ENCODE measurements around the gene ZSWIM7.

The ZSWIM7 gene, protein sequence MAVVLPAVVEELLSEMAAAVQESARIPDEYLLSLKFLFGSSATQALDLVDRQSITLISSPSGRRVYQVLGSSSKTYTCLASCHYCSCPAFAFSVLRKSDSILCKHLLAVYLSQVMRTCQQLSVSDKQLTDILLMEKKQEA

DNA sequence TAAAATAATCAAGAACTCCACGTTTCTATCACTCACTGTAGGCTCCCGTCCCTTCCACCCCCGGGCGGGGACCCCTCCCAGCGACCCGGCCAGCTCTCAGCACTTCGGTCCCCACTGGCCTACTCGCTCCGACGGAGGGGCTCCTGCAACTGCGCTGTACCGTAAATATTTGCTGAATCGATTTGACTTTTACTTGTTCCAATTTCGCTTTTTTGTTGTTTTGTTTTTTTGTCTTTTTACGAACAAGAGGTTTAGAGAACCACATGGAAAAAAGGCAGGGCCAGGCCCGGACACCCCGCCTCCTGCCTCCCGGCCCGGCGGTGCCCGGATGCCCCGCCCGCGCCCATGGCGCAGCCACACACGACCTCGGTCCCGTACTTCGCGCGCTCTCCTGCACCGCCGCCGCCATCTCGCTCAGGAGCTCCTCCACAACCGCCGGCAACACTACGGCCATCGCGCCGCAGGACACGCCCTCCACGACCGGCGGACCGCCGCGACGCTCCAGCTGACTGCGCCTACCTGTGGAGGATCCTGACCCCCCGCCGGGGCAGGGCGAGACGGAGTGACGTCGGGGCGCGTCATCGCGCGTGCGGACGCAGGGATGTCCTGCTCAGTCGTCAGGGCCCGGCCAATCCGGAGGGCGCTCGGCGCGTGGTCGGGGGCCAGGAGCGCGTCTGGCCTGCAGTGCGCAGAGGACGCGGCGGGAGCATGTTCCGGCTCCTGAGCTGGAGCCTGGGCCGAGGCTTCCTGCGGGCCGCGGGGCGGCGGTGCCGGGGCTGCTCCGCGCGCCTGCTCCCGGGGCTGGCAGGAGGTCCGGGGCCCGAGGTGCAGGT lies at the start of gene ZSWIM7, which contains the start of gene TTC19:
Gene ZSWIM7, minus strand, starts transcription at position 564 of the 833 bp plus-strand sequence. Its CDS starts 110 bp downstream, at position 454.
Gene TTC19, plus strand, starts transcription at position 684 of the 833 bp plus-strand sequence. Its CDS starts 25 bp downstream, at position 709.
- DNase-seq (ENCODE audit: low read depth in 3 of 3), result peak; percentile 81 to 96 (median 92)

DNA sequence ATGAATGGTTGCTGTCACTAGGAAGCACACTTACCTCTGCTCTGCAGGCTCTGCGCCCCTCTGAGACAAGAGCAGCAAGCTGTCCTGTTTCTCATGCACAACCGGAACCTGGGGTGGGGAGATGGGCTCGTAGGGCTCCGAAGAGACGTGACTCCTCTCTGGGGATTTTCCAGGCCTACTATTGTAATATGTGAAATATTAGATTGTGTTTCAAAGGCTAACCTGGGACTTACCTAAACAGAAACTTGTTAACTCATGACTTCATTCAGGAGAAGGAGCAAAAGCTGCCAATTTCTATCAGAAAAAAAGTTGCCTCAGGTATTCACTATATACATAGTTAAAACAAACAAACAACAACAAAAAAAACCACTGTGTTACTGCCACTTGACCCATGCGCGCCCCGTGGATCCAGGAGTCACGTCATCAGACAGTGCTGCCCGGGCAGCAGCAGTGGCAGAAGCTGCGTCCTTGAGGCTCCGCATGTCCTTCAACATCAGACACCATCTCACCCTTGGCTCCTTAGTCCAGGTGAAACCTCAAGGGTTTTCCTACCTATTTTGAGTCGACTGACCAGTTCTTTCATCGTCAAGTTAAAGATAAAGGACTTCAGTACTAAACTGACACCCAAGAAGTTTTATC lies 49.4 kb upstream of the ZSWIM7 start:
- DNase-seq (ENCODE audit: low read depth in 3 of 3), result no peak

DNA sequence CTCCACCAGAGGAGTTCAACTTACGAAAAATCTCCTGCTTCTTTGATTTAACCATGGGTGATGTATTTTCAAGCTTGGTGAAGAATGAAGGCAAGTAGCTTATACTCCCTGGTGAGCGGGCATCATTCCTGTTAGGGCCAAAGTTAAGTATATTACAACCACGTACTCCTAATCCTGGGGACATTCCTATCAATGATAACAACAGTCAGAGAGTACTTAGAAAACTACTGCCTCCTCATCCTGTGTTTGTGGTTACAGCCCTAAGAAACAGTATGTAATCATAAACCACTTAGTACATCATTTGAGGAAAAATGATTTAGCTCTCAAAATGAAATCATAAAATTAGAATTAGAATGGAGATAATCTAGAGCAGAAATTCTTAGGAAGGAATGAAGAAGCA lies 47.5 kb upstream of the ZSWIM7 start:
- no peak for DNase-seq (ENCODE audit: low read depth in 3 of 3)

DNA sequence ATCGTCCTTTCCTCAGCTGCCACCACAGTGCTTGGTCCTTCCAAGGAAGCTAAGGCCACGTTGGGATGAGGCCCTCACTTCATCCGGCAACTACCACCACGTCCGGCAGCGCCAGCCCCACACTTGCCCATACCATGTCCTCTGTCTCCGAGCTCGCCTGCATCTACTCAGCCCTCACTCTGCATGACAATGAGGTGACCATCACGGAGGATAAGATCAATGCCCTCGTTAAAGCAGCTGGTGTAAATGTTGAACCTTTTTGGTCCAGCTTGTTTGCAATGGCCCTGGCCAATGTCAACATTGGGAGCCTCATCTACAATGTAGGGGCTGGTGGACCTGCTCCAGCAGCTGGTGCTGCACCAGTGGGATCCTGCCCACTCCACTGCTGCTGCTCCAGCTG lies 45.0 kb upstream of the ZSWIM7 start:
- DNase-seq (ENCODE audit: low read depth in 3 of 3), result no peak

DNA sequence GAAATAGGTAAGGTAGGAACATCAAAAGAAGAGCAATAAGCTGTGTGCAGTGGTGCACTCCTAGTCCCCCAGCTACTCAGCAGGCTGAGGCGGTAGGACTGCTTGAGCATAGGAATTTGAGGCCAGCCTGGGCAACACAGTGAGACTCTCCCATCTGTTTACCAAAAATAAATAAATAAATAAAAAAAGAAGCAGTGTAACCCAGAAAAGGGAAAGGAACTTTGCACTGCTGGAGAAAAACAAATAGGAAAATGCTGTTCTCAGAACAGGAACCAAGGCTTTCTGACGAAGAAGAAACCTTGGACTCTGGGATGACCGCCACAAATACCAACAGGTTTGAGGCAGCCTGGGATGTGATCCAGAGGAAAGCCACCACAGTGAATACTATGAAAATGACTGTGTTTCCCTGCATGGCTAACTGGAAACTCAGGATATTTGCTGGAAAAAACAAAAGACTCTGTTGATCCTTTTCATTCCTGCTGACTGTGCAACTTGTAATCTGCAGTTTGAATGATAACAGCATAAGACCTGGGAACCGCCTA lies 41.3 kb upstream of the ZSWIM7 start:
- DNase-seq (ENCODE audit: low read depth in 3 of 3), result no peak

DNA sequence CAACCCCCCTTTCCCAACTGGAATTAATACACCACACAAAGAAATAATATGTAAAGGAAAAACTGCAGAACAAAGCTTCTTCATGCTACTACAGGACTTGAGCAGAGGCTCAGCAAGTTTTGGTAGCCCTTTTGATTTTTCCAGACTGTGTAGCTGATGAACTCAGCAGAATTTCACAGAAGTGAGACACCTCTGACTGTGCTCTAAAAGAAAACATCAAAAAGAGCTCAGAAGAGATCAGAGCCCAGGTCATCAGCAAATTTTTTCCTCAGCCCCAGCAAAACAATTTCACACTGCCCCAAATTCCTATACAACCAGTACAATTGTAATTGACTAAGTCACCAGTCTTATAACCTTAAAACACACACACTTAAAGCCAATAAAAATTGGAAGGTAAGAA lies 38.1 kb upstream of the ZSWIM7 start:
- no peak for DNase-seq (ENCODE audit: low read depth in 3 of 3)

DNA sequence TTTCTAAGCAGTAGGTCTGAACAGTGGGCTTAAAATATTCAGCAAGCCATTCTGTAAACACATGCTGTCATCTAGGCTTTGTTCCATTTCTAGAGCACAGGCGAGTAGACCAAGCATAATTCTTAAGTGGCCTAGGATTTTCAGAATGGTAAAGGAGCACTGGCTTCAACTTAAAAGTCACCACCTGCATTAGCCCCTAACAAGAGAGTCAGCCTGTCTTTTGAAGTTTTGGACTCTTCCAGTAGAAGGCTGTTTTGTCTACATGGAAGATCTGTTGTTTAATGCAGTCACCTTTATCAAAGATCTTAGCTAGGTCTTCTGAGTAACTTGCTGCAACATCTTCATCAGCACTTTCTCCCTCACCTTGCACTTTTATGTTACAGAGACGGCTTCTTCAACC lies 36.8 kb upstream of the ZSWIM7 start:
- DNase-seq (ENCODE audit: low read depth in 3 of 3), result no peak

DNA sequence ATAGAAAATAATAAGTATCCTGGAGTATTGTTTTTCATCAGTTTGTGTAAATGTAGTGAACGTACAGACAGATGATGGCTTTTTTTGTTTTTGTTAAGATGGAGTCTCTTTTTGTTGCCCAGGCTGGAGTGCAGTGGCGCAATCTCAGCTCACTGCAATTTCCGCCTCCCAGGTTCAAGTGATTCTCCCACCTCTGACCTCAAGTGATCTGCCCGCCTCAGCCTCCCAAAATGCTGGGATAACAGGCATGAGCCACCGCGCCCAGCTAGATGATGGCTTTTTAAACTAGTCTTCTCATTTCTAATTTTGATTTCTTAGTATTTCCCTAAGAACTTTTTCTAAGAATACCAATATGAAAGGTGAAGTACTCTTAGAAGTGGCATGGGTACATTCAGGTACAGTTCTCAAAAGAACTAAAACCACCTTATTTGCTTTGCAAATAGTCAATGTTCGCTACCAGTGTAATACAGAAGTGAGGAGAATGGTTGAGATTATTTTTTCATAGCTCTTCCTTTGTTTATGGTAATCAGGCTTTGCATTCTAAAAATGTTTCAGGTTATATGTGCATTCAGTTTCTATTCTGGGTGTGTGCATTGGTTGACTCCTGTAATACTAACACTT lies 34.3 kb upstream of the ZSWIM7 start:
- no peak for DNase-seq (ENCODE audit: low read depth in 3 of 3)

DNA sequence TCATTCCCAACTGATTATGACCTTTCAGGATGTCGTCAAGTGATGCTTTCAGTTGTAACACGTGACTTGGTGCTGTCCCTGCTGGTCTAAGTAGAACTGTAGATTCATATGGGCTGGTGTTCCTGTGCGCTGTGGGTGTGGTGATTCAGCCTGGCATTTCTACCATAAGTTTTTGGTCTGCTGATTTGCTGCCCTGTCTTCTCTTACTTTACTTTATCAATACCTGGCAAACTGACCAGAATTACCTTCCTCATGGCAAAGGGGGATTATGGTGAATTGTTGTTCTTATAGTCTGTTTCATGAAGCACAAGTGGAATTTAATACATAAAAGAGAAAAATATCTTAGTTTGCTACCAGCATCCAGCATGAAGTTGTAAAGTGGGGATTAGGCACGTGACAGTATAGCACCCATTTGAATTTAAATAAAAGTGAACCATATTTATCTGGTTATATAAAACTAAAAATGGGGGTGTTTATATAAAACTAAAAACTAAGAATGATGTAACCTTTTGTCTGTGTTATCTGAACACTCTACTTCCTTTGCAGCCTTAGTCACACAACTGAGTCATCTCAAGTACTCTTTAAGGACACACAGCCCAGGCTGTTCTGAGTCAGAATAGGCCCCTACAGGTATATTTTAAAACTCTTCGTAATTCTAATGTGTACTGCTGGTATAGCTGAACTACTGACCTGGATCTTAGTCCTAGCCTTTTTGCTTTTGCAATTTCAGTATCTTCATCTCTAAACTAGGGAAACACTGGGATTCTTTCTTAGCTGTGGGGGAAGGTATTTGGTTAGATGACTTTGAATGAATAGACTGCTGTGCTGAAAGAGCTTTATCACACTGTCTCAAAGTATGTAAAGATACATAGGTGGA lies 28.4 kb upstream of the ZSWIM7 start:
- DNase-seq (ENCODE audit: low read depth in 3 of 3), result peak; percentile 28 to 50 (median 38)

DNA sequence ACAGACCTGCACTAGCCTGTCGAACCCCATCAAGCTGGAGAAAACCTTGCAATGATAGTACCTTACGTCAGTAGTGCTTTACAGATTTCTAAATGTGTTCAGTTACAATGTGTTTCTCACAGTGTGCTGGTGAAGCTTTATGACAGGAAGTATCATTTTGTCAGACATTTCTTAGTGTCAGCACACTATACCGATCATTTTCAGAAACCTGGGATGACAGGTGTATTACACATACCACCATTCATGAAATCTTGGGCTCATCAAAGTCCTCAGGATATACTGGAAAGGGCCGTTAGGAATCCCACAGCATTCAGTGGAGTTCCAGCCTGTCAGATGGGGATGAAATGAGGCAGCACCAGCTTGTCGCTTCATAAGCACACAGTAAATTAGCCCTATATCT lies 27.4 kb upstream of the ZSWIM7 start:
- no peak for DNase-seq (ENCODE audit: low read depth in 3 of 3)

DNA sequence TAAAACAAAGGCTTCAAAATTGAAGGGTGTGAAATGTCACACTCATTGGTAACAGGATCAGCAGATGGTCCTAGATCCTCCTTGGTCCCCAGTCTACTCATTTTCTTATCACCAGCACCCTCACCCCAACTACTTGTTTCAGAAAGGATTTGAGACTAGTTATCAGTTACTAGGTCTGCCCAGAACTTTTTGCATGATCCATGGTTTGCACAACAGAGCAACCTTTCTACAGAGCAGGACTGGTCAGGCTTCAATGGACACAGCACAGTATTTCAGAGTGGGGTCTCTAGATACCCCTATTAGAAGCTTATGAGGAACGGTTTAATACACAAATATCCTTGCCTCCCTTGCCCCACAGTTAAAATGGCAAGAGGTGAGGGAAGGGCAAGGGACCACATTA lies 25.7 kb upstream of the ZSWIM7 start:
- no peak for DNase-seq (ENCODE audit: low read depth in 3 of 3)

DNA sequence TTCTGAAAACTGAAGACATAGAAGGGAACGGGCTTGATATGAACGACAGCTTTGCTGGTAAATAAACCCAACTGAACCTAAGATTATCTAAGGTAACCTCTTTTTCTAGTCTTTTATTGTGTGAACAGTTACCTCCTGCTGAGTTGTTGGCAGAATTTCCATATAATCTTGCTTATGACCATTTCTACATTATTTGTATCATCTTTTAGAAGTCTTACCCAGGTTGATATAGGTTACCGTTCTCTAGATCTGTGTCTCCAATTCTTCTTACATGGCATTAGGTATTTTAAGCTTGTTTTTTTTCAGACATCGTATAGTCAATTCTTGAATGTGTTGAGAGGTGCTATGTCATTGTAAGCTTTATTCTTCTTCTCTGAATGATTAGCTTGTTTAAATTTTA lies 24.4 kb upstream of the ZSWIM7 start:
- DNase-seq (ENCODE audit: low read depth in 3 of 3), result no peak

DNA sequence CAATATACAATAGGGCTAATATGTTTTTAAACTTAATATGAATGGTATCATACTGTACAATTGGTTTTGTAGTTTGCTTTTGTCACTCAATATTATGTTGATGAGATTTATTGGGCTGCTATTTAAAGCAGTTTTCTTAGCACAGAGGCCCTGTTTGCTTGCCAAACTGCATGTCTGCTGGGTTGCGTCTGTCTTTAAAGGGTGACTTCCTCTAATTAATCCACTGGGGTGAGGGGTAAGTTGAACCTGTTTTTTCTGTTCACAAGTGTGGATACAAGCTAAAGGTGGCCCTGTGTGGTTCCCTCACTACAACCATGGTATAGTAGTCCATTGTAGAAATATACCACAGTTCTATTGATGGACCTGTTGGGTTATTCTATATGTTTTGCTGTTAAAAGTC lies 19.8 kb upstream of the ZSWIM7 start:
- no peak for DNase-seq (ENCODE audit: low read depth in 3 of 3)

DNA sequence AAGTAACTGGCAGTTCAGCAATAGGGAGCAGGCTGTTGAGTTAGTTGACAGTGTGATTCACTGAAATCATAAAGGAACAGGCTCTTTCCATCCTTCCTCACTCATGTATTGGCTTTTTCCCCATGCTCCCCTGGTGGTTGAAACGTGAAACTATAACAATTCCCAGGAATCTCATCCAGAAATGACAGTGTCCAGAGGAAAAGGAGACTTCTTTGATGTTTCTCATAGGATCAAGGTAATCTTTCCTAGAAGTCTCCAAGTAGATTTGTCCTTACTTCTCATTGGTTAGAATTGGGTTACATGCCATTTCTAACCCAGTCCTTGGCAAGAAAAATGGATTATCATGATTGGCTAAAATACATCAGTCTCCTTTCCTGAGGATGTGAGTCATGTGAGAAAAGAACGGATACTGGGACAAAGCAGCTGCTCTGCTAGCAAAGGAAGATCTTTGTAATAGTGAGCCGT lies 14.5 kb upstream of the ZSWIM7 start:
- no peak for DNase-seq (ENCODE audit: low read depth in 3 of 3)

DNA sequence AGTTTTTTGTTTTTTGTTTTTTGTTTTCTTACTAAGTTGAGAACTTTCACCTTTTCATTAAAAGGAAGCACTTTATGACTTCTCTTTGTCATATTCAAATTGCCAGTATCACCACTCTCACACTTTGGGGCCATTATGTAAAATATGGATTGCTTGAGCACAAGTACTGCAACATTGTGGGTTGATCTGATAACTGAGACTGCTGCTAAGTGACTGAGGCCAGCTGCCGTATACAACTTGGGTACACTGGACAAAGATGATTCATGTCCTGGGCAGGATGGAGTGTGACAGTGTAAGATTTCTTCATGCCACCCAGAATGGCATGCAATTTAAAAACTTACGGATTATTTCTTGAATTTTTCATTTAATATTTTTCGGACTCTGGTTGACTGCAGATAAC lies 7.9 kb upstream of the ZSWIM7 start:
- no peak for DNase-seq (ENCODE audit: low read depth in 3 of 3)

DNA sequence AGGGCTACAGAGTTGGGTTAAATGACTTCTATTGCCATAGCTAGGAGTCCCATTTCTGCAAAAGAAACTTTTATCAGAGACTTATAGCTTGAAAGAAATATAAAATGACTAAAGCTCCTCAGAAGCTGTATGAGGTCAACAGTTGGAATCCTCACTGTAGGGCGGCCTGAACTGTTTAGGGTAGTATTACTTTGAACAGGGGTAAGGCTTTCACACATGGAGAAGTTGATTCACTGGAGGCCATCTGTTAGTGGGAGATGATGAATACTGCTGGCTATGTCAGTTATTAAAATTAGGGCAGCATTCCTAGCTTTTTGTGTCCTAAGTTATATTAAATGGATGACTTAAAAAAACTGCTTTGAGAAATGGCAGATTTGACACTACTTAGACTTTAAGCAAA lies 6.1 kb upstream of the ZSWIM7 start:
- DNase-seq (ENCODE audit: low read depth in 3 of 3), result no peak

DNA sequence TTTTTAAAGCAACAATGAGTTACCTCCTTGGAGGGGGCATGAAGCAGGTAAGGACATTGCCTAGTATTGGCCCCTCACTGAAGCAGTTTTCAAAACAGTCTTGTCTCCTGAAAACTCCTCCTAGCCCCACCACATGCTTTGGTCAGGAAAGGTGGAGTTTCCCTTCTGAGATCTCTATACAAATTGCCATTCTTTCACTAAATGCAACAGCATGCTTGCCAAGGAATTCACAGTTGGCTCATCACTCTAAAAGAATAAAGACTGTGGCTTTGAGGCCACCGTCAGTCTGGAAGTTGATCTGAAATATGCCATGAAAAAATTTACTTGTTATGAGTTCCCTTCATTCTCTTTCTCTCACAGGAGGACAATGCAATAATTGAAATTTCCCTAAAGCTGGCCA lies 4.3 kb upstream of the ZSWIM7 start:
- no peak for DNase-seq (ENCODE audit: low read depth in 3 of 3)

DNA sequence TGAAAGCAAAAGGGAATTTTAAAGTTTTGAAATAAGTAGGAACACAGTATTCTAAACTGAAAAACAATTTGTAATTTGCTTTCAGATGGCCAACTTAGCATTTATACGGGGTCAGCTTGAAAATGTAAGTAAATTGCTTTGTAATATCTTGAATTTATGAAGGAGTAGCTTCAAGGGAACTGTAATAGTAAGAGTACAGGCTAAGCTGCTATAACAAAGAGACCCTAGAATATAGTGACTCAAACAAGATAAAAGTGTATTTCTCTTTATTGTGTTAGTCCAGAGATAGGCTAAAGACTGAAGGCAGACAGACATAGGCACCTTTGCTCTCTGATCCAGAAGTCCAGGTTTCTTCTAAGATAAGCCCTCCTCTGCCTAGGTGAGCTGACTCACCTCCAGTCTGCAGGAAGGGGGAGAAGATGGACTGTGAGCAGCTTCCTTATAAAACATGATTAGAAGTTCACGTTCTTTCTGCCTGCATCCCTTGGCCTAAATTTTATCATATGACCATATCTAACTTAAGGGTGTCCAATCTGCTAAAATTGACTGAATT lies 3.3 kb upstream of the ZSWIM7 start:
- no peak for DNase-seq (ENCODE audit: low read depth in 3 of 3)

DNA sequence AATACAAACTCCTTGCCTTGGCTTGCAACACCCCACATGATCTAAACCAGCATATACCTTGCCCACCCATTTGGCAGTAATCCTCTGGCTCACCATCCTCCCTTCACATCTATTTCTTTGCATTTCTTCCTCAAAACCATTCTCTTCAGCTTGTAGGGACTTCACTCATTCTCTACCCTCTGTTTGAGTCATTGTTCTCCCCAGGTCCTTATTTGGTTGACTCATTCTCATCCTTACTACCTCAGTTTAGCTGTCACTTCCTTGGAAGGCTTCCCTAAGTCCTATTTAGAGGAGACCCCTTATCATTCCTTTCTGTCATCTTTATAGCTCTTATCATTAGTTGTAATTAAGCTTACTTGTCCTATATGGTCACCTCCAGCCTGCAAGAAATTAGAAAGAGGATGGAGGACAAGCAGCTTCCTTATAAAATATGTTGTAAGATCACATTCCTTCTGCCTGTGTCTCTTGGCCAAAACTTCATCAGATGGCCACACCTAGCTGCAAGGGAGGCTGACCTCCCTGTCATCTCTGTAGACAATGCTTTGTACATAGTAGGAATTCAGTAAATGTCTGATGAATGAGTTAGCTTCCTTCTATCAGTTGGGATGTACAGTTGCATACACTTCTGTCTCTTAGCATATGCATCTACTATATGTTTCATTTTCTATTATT lies 1.9 kb upstream of the ZSWIM7 start:
- DNase-seq (ENCODE audit: low read depth in 3 of 3), result no peak
